Transverse colon (tissue), 4 donors: ENCODE data around the gene NUP62. TPM values are rescaled to one million over a fixed set of nuclear protein-coding genes. Genes with fewer than 3 reads are reported as not detected.

ENCODE experiments used
- DNase-seq: peaks from one replicate; pipeline ENCODE4 v3.0.0-alpha.2; 2019
- H3K27ac ChIP-seq, 4 donors: fragments of 200-600 bp; sonication (generic); 2 replicates each; pipeline ENCODE4 v1.5.1; 2016 to 2018; ENCODE audit warnings: inconsistent platforms in 4 of 4
- H3K27me3 ChIP-seq: fragments of 200-600 bp; sonication (generic); 2 replicates; pipeline ENCODE4 v1.5.1; 2017; ENCODE audit warnings: inconsistent platforms
- H3K36me3 ChIP-seq, 4 donors: fragments of 200-600 bp; sonication (generic); 2 replicates each; pipeline ENCODE4 v1.5.1; 2017 to 2019; ENCODE audit warnings: inconsistent platforms in 4 of 4
- H3K4me1 ChIP-seq, 4 donors: fragments of 200-600 bp; sonication (generic); 2 replicates each; pipeline ENCODE4 v1.5.1; 2017 to 2020; ENCODE audit warnings: inconsistent platforms in 4 of 4
- H3K4me3 ChIP-seq, 4 donors: fragments of 200-600 bp; sonication (generic); 1 replicate in 1 of 4; 2 replicates in 3 of 4; pipeline versions ENCODE4 v1.5.1 to v1.6.1; 2017 to 2019; ENCODE audit warnings: inconsistent platforms in 4 of 4
- H3K9me3 ChIP-seq, 2 donors: fragments of 200-600 bp; sonication (generic); 2 replicates each; pipeline ENCODE4 v1.5.1; 2017 to 2019; ENCODE audit warnings: inconsistent platforms in 2 of 2
- CTCF ChIP-seq, 5 experiments: fragments of 200-600 bp in 3 of 5; fragments of 450-650 bp in 2 of 5; sonication (generic) in 3 of 5; IDR thresholded peaks; 1 replicate in 2 of 5; 2 replicates in 3 of 5; pipeline ENCODE4 v1.5.1; 2016 to 2017; ENCODE audit warnings: antibody characterized with exemption in 5 of 5, inconsistent platforms in 3 of 5, mild to moderate bottlenecking in 2 of 5, moderate library complexity in 1 of 5
- EP300 ChIP-seq: sonication (generic); formaldehyde crosslinking; IDR thresholded peaks from one replicate; pipeline ENCODE4 v1.6.1; 2017; ENCODE audit warnings: antibody characterized with exemption, low read depth
- POLR2A ChIP-seq: fragments of 450-650 bp; IDR thresholded peaks from one replicate; pipeline ENCODE4 v1.6.1; 2016; ENCODE audit warnings: antibody characterized with exemption, mild to moderate bottlenecking, moderate library complexity
- POLR2AphosphoS5 ChIP-seq, 3 donors: sonication (generic); formaldehyde crosslinking; IDR thresholded peaks; one replicate each; pipeline ENCODE4 v1.6.1; 2016; ENCODE audit warnings: antibody characterized with exemption in 3 of 3
- WGBS, 2 donors: methylation state at CpG; one replicate each; pipeline ENCODE4 v1.1.5; 2018; ENCODE audit warnings: low coverage in 1 of 2; 5-methylcytosine and 5-hydroxymethylcytosine counted together
- in situ Hi-C, 4 donors: fragments of 200-750 bp; cut with MboI; loops; one replicate each; pipeline versions ENCODE4 v1.15.0 to v1.15.1; 2017; ENCODE audit warnings: low sequenced_read_pairs in 3 of 4, low pct_ligation_motif_present in 1 of 4, low pct_unique_long_range_greater_than_20kb in 1 of 4
- intact Hi-C: fragments of 100-400 bp; cut with DNase I; formaldehyde crosslinking; loops from one replicate; pipeline ENCODE4 v1.15.1; 2023; ENCODE audit warnings: low total_unique reads
- total RNA-seq, 4 donors: library from RNA; depleted of rRNA; stranded (reverse); fragments of >200 nt; gene quantifications; one replicate each; pipeline ENCODE4 v1.1.0, GENCODE V29; 2016

Gene NUP62
- total RNA-seq, 4 donors from 2014 or later, result 30.3 to 136 (median 32.6) TPM

DNA sequence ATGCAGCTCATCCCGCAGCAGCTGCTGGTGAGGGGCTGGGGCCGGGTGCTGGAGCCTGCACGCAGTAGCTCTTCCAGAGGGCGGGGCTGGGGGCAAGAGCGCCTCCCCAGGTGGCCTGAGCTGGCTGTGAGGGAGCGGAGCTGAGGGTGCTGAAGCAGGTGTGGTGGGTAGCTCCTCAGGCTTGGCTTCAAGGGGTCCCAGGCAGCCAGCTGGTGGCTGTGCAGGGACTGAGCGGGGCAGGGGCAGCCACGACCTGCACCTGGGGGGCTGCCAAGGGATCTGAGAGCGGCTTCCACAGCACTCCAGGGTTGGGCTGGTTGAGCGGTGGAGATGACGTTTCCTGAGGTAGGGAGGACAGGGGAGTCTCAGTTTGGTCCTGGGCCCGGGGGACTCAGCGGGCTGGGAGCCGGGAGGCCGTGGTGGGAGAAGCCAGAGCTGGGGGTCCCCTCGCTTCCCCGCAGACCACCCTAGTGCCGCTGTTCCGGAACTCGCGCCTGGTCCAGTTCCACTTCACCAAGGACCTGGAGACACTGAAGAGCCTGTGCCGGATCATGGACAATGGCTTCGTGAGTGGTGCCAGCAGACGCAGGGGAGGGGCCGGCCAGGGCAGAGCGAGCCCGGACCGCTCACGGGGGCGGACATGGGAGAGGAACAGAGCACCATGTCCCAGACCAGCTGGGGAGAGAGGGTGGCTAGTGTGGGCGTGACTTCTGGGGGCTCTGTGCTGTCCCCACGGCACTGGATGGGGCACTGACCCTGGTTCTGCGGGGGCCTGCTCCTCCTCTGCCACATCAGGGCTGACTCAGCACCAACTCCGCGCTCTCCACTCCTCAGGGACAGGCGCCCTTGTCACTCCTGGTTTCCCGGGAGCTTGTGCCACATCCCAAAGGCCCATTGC is 71.0 kb downstream of the NUP62 start:
- TF ChIP-seq POLR2AphosphoS5 (IDR thresholded peaks at IDR 0.05), result no peak
- no peak for TF ChIP-seq CTCF (IDR thresholded peaks at IDR 0.05)
- no peak for TF ChIP-seq POLR2A
- TF ChIP-seq EP300, result no peak
- H3K4me1 ChIP-seq, result peaks cover 7 to 19% (median 11%) of the 10 kb centered on the region in 4 donors
- H3K27me3 ChIP-seq, result no peaks in the 10 kb centered on the region
- intact Hi-C loops (no loop called here), in situ Hi-C loops (loop anchor here in 1 of 4 donors (25.0 kb wide), 1 partner anchor 371 kb away; the partner anchor contains the start of genes RPL13A and RPS11)
- no peak overlapping the region for H3K27ac ChIP-seq
- peaks cover 0 to 11% (median 2%) of the 10 kb centered on the region in 4 donors for H3K36me3 ChIP-seq
- no peaks in the 10 kb centered on the region for H3K9me3 ChIP-seq
- no peak for DNase-seq
- H3K4me3 ChIP-seq, result no peak overlapping the region
- 90% methylated on average over 37 of the region's 37 CpGs; no CpG with 5 or more reads in 1 of the 2 donors for WGBS, 2 donors

DNA sequence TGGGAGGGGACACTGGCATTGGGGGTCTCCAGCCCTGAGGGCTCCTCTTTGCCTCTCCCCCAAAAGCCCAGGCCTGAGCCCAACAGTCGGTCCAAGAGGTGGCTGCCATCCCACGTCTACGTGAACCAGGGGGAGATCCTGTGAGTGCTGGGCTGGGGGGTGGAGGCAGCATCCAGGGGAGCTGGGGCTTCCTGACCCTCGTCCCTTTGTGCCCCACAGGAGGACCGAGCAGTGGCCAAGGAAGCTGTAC is 71.5 kb downstream of the NUP62 start:
- Histone ChIP-seq H3K27me3 (no peaks in the 10 kb centered on the region), H3K9me3 (no peaks in the 10 kb centered on the region), H3K4me3 (no peak overlapping the region), H3K4me1 (peaks cover 9 to 20% (median 15%) of the 10 kb centered on the region in 4 donors), H3K36me3 (peaks cover 0 to 11% (median 2%) of the 10 kb centered on the region in 4 donors), H3K27ac (no peak overlapping the region)
- DNase-seq, result no peak
- intact Hi-C loops (no loop called here), in situ Hi-C loops (loop anchor here in 1 of 4 donors (25.0 kb wide), 1 partner anchor 370 kb away; the partner anchor contains the start of genes RPL13A and RPS11)
- no peak for TF ChIP-seq EP300
- no peak for TF ChIP-seq CTCF (IDR thresholded peaks at IDR 0.05)
- TF ChIP-seq POLR2A, result no peak
- no peak for TF ChIP-seq POLR2AphosphoS5 (IDR thresholded peaks at IDR 0.05)
- 67% methylated on average over 4 of the region's 5 CpGs; no CpG with 5 or more reads in 1 of the 2 donors for WGBS, 2 donors

GRCh38 chr19:49857061-49857837 is 72.1 kb downstream of the NUP62 start:
- peaks cover 14 to 25% (median 20%) of the 10 kb centered on the region in 4 donors for H3K4me1 ChIP-seq
- TF ChIP-seq CTCF (IDR thresholded peaks at IDR 0.05) (no peak), POLR2AphosphoS5 (IDR thresholded peaks at IDR 0.05) (peak in 1 of 3 donors; percentile 2)
- no peaks in the 10 kb centered on the region for H3K27me3 ChIP-seq
- intact Hi-C loops (no loop called here), in situ Hi-C loops (loop anchor here in 1 of 4 donors (25.0 kb wide), 1 partner anchor 370 kb away; the partner anchor contains the start of genes RPL13A and RPS11)
- no peak overlapping the region for H3K27ac ChIP-seq
- H3K4me3 ChIP-seq, result no peak overlapping the region
- DNase-seq, result no peak
- H3K9me3 ChIP-seq, result no peaks in the 10 kb centered on the region
- WGBS, 2 donors, result 94% methylated on average over 26 of the region's 26 CpGs; no CpG with 5 or more reads in 1 of the 2 donors
- peaks cover 0 to 11% (median 2%) of the 10 kb centered on the region in 4 donors for H3K36me3 ChIP-seq

Other genes starting within 250 kb of the NUP62 start
- under 1 TPM in 2 of 4 donors, not detected in 2; 0.41 to 0.95 TPM for gene ADM5, start 239.9 kb downstream of the NUP62 start, total RNA-seq
- gene CPT1C, start 238.4 kb downstream of the NUP62 start, total RNA-seq, result 10 to 100 TPM in 1 of 4 donors, 1 to 10 TPM in 3; 1.5 to 10.9 (median 2.2) TPM
- 10 to 100 TPM in 1 of 4 donors, under 1 TPM in 2, not detected in 1; 0.32 to 12.7 (median 0.82) TPM for gene TSKS, start 166.2 kb downstream of the NUP62 start, total RNA-seq
- 100 to 1,000 TPM in 2 of 4 donors, 10 to 100 TPM in 2; 71.1 to 125 (median 93.0) TPM for gene AP2A1, start 162.5 kb downstream of the NUP62 start, total RNA-seq
- gene FUZ, start 116.2 kb downstream of the NUP62 start, total RNA-seq, result 10 to 100 TPM; 10.2 to 20.1 (median 13.1) TPM
- gene MED25, start 111.2 kb downstream of the NUP62 start, total RNA-seq, result 10 to 100 TPM; 26.9 to 46.6 (median 38.7) TPM
- gene PTOV1, start 78.3 kb downstream of the NUP62 start, total RNA-seq, result 100 to 1,000 TPM in 1 of 4 donors, 10 to 100 TPM in 3; 62.3 to 203 (median 66.8) TPM
- 100 to 1,000 TPM in 2 of 4 donors, 10 to 100 TPM in 2; 60.8 to 128 (median 99.6) TPM for gene PNKP, start 61.9 kb downstream of the NUP62 start, total RNA-seq
- 10 to 100 TPM; 15.3 to 29.7 (median 22.7) TPM for gene AKT1S1, start 52.1 kb downstream of the NUP62 start, total RNA-seq
- gene TBC1D17, start 51.8 kb downstream of the NUP62 start, total RNA-seq, result 10 to 100 TPM; 26.4 to 80.8 (median 47.9) TPM
- 1 to 10 TPM in 1 of 4 donors, not detected in 3; 2.1 TPM for gene IL4I1, start 32.6 kb downstream of the NUP62 start, total RNA-seq
- gene ATF5, start 299 bp downstream of the NUP62 start, total RNA-seq, result 10 to 100 TPM in 1 of 4 donors, 1 to 10 TPM in 3; 2.6 to 10.5 (median 5.4) TPM
- gene SIGLEC11, start 31.7 kb upstream of the NUP62 start, total RNA-seq, result 1 to 10 TPM in 2 of 4 donors, not detected in 2; 1.2 to 3.2 TPM
- 10 to 100 TPM; 26.3 to 67.7 (median 50.0) TPM for gene VRK3, start 95.9 kb upstream of the NUP62 start, total RNA-seq
- gene ZNF473, start 96.5 kb upstream of the NUP62 start, total RNA-seq, result 10 to 100 TPM in 2 of 4 donors, 1 to 10 TPM in 1, under 1 TPM in 1; 1.00 to 60.2 (median 7.9) TPM
- not detected for gene IZUMO2, start 233.8 kb upstream of the NUP62 start, total RNA-seq